ENCODE data around the gene ARX.

The ARX gene

DNA sequence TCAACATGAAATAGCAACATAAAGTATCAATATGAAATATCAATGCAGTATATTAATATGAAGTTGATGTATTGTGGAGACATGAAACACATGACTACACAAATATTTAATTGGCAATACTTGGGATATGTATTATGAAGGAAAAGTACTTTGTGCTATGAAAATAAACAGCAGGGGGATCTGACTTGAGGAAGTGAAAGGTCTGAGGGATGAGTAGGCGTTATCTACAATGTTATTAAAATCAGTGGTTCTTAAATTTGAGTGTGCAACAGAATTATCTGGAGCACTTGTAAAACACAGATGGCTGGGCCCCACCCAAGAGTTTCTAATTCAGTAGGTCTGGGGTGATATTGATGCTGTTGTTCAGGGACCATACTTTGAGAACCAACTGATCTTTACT, 27.4 kb upstream of the ARX start:
- DNase-seq (ENCODE audit: low read depth) = no peak
- no peak for TF ChIP-seq CTCF (IDR thresholded peaks at IDR 0.05; ENCODE audit: low read depth, low read length, missing control alignments)
- H3K4me3 ChIP-seq (ENCODE audit: low read depth, low read length) = no peak overlapping the region
- in situ Hi-C loops (cut with HindIII; ENCODE audit: low sequenced_read_pairs) = no loop called here

DNA sequence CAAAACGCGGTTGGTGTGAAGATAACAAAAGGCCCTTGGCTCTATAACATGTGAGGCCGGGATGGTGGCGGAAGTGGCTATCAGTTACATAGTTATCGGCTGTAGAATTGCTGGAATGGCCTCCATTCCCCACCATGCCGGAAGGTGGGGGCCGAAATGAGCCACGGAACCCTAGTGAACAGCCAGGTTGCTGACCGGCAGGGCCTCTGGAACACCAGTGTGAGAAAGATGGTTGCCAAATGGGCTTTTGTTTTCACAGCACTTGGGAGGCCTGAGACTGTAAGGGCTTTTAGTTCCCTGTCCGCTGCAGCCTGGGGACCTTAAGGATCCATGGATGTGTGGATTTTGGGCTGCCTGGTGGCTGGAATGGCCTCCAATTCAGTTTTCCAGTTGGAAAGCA, 23.3 kb upstream of the ARX start:
- TF ChIP-seq CTCF (IDR thresholded peaks at IDR 0.05; ENCODE audit: low read depth, low read length, missing control alignments) = no peak
- DNase-seq (ENCODE audit: low read depth) = no peak
- H3K4me3 ChIP-seq (ENCODE audit: low read depth, low read length) = no peak overlapping the region
- in situ Hi-C loops (cut with HindIII; ENCODE audit: low sequenced_read_pairs) = no loop called here

- H3K4me3 ChIP-seq (ENCODE audit: low read depth, low read length) = no peak overlapping the region
- in situ Hi-C loops (cut with HindIII; ENCODE audit: low sequenced_read_pairs) = no loop called here
- no peak for DNase-seq (ENCODE audit: low read depth)
- TF ChIP-seq CTCF (IDR thresholded peaks at IDR 0.05; ENCODE audit: low read depth, low read length, missing control alignments) = peak; percentile 42
These were observed 19.1 kb upstream of the ARX start for GRCh38 chrX:25034889-25035288.

DNA sequence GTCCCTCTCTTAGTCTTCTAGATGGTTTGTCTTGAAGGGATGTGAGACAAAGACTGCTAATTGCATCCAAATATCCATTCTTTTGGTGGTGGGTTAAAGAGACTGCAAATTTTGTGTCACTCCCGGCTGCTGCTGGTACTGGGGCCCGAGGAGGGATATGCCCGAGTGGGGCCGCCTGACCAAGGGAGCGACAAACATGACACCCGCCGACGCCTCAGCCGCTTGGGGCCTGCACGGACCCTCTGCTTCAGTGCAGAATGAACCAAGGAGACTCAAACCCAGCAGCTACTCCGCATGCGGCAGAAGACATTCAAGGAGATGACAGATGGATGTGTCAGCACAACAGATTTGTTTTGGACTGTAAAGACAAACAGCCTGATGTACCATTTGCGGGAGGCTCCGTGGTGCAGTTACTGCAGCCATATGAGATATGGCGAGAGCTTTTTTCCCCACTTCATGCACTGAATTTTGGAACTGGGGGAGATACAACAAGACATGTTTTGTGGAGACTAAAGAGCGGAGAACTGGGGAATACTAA, 13.6 kb upstream of the ARX start:
- DNase-seq (ENCODE audit: low read depth) = no peak

GRCh38 chrX:25028726-25029125, 13.0 kb upstream of the ARX start:
- in situ Hi-C loops (cut with HindIII; ENCODE audit: low sequenced_read_pairs) = no loop called here
- no peak overlapping the region for H3K4me3 ChIP-seq (ENCODE audit: low read depth, low read length)
- DNase-seq (ENCODE audit: low read depth) = peak; percentile 23
- TF ChIP-seq CTCF (IDR thresholded peaks at IDR 0.05; ENCODE audit: low read depth, low read length, missing control alignments) = no peak

More for the DNA sequence above, 13.6 kb upstream of the ARX start:
- no peak overlapping the region for H3K4me3 ChIP-seq (ENCODE audit: low read depth, low read length)
- in situ Hi-C loops (cut with HindIII; ENCODE audit: low sequenced_read_pairs) = no loop called here
- no peak for TF ChIP-seq CTCF (IDR thresholded peaks at IDR 0.05; ENCODE audit: low read depth, low read length, missing control alignments)

GRCh38 chrX:25026576-25026975, 10.8 kb upstream of the ARX start:
- DNase-seq (ENCODE audit: low read depth) = no peak
- in situ Hi-C loops (cut with HindIII; ENCODE audit: low sequenced_read_pairs) = no loop called here
- TF ChIP-seq CTCF (IDR thresholded peaks at IDR 0.05; ENCODE audit: low read depth, low read length, missing control alignments) = no peak
- no peak overlapping the region for H3K4me3 ChIP-seq (ENCODE audit: low read depth, low read length)

DNA sequence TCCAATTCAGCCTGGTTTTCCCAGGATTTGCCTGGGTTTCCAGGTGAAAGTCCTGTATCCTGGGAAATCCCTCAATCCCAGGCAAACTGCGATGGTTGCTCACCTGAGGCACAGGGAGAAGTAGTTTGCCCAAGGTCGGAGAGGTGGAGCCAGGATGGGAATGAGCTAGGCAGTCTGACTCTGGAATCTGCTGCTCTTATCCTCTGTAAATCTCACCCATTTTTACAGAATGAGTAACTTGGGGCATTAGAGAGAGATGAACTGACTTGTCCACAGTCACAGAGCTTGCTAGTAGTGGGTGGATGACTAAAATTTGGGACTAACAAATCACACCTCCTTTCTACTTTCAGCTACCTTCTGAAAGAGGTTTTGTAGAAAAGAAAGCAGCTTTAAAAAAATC, 9.8 kb upstream of the ARX start:
- no peak for DNase-seq (ENCODE audit: low read depth)
- no peak for TF ChIP-seq CTCF (IDR thresholded peaks at IDR 0.05; ENCODE audit: low read depth, low read length, missing control alignments)
- in situ Hi-C loops (cut with HindIII; ENCODE audit: low sequenced_read_pairs) = no loop called here
- H3K4me3 ChIP-seq (ENCODE audit: low read depth, low read length) = no peak overlapping the region

All from astrocyte of the cerebellum (primary cell).